Measurements from ENCODE around the gene GRIP1.

DNA sequence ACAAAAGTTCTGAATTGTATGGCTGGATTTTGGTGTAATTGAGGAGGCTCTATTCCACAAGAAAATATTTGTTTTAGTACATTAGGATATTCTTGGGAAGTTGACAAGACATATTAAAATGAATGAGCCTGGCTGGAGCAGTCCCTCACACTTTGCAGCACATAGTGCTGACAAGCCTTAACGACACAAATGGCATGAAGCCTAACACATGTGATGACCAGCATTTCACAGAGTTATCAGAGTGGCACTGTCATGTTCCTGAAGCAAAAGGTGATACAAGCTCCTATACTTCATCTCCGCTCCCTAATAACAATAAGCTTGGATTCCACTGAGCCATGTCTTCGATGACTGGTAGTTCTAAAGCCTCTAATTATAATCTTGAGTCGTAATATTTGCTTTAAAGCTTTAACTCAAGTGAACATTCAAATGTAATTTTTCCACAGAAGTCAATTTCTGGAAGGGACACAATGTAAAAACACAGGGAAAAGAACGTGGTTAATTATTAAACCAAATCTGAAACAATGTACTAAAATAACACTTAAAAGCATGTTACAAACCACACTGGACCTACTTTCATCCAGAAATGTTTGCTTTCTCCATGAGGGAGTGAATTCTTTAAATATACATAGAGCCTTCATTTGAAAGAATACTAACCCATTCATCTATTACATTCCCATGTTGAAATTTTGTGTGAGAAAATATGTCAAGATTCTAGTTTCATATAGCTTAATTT is 49.6 kb downstream of the GRIP1 start:
- TF ChIP-seq RFX5 (IDR thresholded peaks at IDR 0.05; ENCODE audit: low read depth, low read length) (no peak), MAFK (IDR thresholded peaks at IDR 0.05; ENCODE audit: low read depth, low read length) (no peak), MAZ (IDR thresholded peaks at IDR 0.05; ENCODE audit: borderline replicate concordance, low read depth, low read length) (no peak), CHD1 (IDR thresholded peaks at IDR 0.05; ENCODE audit: low read depth, low read length) (no peak)
- TF ChIP-seq, protein P1, sequence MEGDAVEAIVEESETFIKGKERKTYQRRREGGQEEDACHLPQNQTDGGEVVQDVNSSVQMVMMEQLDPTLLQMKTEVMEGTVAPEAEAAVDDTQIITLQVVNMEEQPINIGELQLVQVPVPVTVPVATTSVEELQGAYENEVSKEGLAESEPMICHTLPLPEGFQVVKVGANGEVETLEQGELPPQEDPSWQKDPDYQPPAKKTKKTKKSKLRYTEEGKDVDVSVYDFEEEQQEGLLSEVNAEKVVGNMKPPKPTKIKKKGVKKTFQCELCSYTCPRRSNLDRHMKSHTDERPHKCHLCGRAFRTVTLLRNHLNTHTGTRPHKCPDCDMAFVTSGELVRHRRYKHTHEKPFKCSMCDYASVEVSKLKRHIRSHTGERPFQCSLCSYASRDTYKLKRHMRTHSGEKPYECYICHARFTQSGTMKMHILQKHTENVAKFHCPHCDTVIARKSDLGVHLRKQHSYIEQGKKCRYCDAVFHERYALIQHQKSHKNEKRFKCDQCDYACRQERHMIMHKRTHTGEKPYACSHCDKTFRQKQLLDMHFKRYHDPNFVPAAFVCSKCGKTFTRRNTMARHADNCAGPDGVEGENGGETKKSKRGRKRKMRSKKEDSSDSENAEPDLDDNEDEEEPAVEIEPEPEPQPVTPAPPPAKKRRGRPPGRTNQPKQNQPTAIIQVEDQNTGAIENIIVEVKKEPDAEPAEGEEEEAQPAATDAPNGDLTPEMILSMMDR (conservative IDR thresholded peaks at IDR 0.05; ENCODE audit: low read depth, low read length): no peak
